Measurements from ENCODE around the gene PCDHGB4.
"Not testable (repeated sequence)": the region's sequence is repeated elsewhere in the genome, so short reads cannot be mapped to it uniquely, and the experiment has no call there.

Gene PCDHGB4

GRCh38 chr5:141387557-141388311, at the start of gene PCDHGB4:
PCDHGB4 (plus strand) TSS chr5:141387698; CDS start chr5:141387885, 187 bp downstream.
- not testable (repeated sequence) for H3K9ac ChIP-seq; H3K27ac ChIP-seq; H3K4me2 ChIP-seq; H3K27me3 ChIP-seq (ENCODE audit: insufficient read depth, low read depth); H3K79me2 ChIP-seq (ENCODE audit: insufficient read depth, low read depth); H3K36me3 ChIP-seq (ENCODE audit: insufficient read depth); H3K4me1 ChIP-seq (ENCODE audit: low read depth, poor library complexity, severe bottlenecking); H2AFZ ChIP-seq (ENCODE audit: low read depth); H3K4me3 ChIP-seq (IDR thresholded peaks at IDR 0.05; ENCODE audit: insufficient read depth, low read depth, low read length); H4K20me1 ChIP-seq (ENCODE audit: insufficient read depth)

DNA sequence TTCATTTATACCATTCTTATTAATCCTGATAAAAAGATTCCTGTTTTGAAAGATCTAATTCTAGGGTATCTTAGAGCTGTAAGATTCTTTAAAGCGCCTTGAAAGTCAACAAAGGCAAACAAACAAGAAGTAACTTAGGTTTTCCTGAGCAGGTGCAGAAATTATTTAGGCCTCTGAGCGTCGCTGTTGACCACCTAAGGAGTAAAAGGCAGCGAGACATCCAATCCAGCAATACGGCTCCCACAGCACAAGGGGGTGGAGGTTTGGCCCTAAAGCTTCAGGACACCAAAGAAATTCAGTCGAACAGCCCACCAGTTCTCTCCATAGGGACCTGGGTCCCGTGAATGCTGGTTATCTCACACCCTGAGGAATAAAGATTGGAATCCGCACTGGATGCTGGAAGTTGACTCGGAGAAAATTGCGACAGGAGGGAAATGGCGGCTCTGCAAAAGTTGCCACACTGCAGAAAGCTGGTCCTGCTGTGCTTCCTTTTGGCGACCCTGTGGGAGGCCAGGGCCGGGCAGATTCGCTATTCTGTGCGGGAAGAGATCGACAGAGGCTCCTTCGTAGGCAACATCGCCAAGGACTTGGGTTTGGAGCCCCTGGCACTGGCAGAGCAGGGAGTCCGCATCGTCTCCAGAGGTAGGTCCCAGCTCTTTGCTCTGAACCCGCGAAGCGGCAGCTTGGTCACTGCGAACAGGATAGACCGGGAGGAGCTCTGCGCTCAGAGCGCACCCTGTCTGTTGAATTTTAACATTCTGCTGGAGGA, 48.8 kb upstream of the PCDHGB4 start, which contains the start of gene PCDHGA2:
TSS of gene PCDHGA2 (plus strand) at position 223 of the 769 bp plus-strand sequence.
- Histone ChIP-seq H2AFZ (ENCODE audit: low read depth) (no peak within 1 kb of the TSS), H4K20me1 (ENCODE audit: insufficient read depth) (no peaks in the 10 kb centered on the region), H3K36me3 (ENCODE audit: insufficient read depth) (no peaks in the 10 kb centered on the region), H3K9ac (no peak within 1 kb of the TSS), H3K27me3 (ENCODE audit: insufficient read depth, low read depth) (no peaks in the 10 kb centered on the region), H3K27ac (no peak within 1 kb of the TSS), H3K4me1 (ENCODE audit: low read depth, poor library complexity, severe bottlenecking) (no peaks in the 10 kb centered on the region), H3K4me3 (IDR thresholded peaks at IDR 0.05; ENCODE audit: insufficient read depth, low read depth, low read length) (no peak within 1 kb of the TSS), H3K79me2 (ENCODE audit: insufficient read depth, low read depth) (no peaks in the 10 kb centered on the region), H3K4me2 (no peak within 1 kb of the TSS)
- 0 out of 2 replicates have a peak, but pooled peaks have one; percentile 14 for TF ChIP-seq CTCF (conservative IDR thresholded peaks at IDR 0.05; ENCODE audit: low read depth, low read length)

GRCh38 chr5:141340781-141341354, 46.6 kb upstream of the PCDHGB4 start:
- not testable (repeated sequence) for H3K79me2 ChIP-seq (ENCODE audit: insufficient read depth, low read depth); H3K27me3 ChIP-seq (ENCODE audit: insufficient read depth, low read depth); H3K27ac ChIP-seq; H3K9ac ChIP-seq; H3K4me1 ChIP-seq (ENCODE audit: low read depth, poor library complexity, severe bottlenecking); H2AFZ ChIP-seq (ENCODE audit: low read depth); H3K4me2 ChIP-seq; H3K4me3 ChIP-seq (IDR thresholded peaks at IDR 0.05; ENCODE audit: insufficient read depth, low read depth, low read length); H4K20me1 ChIP-seq (ENCODE audit: insufficient read depth); H3K36me3 ChIP-seq (ENCODE audit: insufficient read depth)

DNA sequence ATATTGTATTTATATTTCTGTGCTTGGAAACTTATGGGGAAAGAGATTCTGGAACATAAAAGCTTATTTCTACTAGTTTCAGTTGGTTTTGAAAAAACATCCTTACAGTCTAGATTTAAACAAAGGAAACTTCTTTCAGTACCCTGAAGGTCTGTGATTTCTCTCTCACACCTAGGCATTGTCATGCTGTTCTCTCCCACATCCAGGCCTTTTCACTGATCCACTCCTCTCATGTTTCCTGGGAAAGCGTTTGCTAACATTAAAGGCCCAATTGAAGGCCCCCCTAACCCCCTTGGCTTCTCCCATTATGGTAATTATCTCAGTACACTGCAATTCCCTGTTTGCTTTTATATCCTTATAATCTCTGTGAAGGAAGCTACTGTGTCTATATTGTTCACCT, 44.7 kb upstream of the PCDHGB4 start:
- TF ChIP-seq CTCF (conservative IDR thresholded peaks at IDR 0.05; ENCODE audit: low read depth, low read length) = no peak
- no peaks in the 10 kb centered on the region for H3K4me1 ChIP-seq (ENCODE audit: low read depth, poor library complexity, severe bottlenecking)
- H2AFZ ChIP-seq (ENCODE audit: low read depth) = no peak overlapping the region
- no peak overlapping the region for H3K4me3 ChIP-seq (IDR thresholded peaks at IDR 0.05; ENCODE audit: insufficient read depth, low read depth, low read length)
- no peaks in the 10 kb centered on the region for H3K79me2 ChIP-seq (ENCODE audit: insufficient read depth, low read depth)
- H3K27ac ChIP-seq = no peak overlapping the region
- no peak overlapping the region for H3K9ac ChIP-seq
- no peaks in the 10 kb centered on the region for H4K20me1 ChIP-seq (ENCODE audit: insufficient read depth)
- H3K36me3 ChIP-seq (ENCODE audit: insufficient read depth) = no peaks in the 10 kb centered on the region
- H3K4me2 ChIP-seq = no peak overlapping the region
- H3K27me3 ChIP-seq (ENCODE audit: insufficient read depth, low read depth) = no peaks in the 10 kb centered on the region

DNA sequence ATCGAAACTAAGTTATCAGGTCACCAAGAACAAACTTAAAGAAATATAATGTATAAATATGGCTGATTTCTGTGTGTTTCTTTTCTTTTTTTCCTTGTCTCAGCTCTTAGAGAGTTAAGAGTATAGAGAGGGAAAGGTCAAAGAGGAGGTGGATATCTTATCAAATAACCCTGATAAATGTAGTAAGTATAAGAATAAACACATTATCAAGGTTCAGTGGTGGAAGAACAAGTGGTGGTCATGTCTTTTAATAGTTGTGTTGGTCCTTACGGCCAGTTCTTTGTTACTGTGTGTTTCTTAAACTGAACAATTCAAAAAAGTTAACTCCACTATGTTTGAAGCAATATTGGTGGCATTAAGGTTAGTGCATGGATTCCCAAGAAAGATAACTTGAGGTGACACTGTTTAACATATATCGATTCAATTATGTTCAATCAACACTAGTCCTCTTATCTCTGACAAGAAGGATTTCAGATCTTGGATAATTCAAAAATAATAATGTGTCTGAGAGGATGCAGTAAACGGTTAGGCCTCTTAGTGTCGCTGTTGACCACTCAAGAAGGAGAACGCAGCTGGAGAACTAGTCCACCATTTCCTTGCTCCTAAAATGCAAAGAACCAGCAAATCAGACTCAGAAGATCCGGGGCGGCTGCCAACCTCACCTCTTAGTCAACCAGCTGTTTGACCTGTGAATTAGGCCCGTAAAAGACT, 44.1 kb upstream of the PCDHGB4 start, which contains the start of gene PCDHGA3:
TSS of gene PCDHGA3 (plus strand) at position 588 of the 711 bp plus-strand sequence. CDS start 205 bp downstream, outside the sequence.
- H3K27ac ChIP-seq = no peak within 1 kb of the TSS
- no peaks in the 10 kb centered on the region for H3K79me2 ChIP-seq (ENCODE audit: insufficient read depth, low read depth)
- H3K4me1 ChIP-seq (ENCODE audit: low read depth, poor library complexity, severe bottlenecking) = no peaks in the 10 kb centered on the region
- H3K4me2 ChIP-seq = no peak within 1 kb of the TSS
- no peaks in the 10 kb centered on the region for H3K27me3 ChIP-seq (ENCODE audit: insufficient read depth, low read depth)
- H3K4me3 ChIP-seq (IDR thresholded peaks at IDR 0.05; ENCODE audit: insufficient read depth, low read depth, low read length) = no peak within 1 kb of the TSS
- H4K20me1 ChIP-seq (ENCODE audit: insufficient read depth) = no peaks in the 10 kb centered on the region
- no peaks in the 10 kb centered on the region for H3K36me3 ChIP-seq (ENCODE audit: insufficient read depth)
- TF ChIP-seq CTCF (conservative IDR thresholded peaks at IDR 0.05; ENCODE audit: low read depth, low read length) = no peak
- no peak within 1 kb of the TSS for H2AFZ ChIP-seq (ENCODE audit: low read depth)
- no peak within 1 kb of the TSS for H3K9ac ChIP-seq
